ENCODE results near the gene TRPC4AP.

The TRPC4AP gene

DNA sequence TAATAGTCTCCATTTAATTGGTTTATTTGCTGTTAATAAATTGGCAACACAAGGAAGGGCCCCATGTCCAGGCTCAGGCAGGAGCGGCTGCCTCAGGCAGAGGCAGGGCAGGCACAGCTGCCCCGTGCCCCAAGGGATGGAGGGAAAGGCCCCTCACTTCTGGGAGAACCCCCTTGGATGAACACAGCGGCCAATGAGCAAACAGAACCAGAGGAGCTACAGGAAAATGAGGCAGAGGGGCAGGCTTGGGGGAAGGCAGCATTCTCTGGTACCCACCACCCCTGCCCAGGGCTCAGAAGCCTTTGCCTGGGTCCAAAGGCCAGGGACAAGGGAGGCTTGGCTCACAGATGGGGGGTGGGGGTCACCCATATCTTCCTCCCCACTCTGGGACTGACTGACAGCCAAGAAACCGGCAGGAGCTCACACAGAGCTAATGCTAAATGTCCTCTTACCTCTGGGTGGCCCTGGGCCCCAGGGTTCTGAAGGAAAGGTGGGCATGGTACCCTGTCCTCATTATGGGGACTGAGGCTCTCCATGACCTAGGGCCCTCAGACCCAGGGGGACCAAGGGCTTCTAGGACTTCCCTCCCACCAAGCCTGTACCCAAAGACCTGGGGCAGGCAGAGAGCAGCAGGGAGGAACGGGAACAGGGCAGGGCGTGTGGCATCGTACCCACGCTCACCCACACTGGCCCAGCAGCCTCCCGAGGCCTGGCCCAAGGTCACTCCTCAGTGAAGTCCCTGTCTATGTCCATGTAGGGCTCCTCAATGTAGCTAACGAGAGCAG lies 90.0 kb downstream of the TRPC4AP start:
- DNase-seq (ENCODE audit: low read depth, low spot score) = no peak

DNA sequence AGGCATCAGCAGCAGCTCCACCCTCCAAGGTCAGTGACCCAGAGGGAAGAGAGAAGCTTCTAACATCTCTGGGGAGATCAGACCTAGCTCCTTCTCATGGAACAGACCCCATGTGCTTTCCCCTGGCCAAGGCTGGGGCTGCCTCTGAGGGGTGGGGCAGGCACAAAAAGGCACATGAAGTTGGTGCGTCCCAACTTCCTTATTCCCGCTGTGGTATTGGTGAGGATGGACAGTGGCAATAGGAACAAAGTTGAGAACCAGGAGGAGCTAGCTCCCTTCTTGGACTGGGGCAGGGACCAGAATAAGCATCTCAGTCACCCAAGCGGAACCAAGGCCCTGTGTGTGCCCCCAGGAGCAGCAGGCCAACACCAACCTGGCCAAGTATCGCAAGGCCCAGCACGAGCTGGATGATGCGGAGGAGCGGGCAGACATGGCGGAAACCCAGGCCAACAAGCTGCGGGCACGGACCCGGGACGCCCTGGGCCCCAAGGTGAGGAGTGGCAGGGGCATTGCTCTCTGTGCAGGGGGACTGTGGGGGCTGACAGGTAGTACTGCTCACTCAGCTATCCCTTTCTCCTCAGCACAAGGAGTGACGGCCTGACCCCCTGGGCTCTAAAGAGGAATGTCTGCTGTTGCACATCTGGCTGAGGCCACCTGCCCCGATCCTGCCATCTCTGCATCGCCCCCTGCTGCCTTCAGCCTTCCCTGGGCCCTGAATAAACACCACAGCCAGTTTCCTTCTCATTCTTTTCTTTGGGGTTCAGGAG lies 90.8 kb downstream of the TRPC4AP start:
- DNase-seq (ENCODE audit: low read depth, low spot score) = no peak

GRCh38 chr20:35000922-35001595 lies 91.5 kb downstream of the TRPC4AP start:
- DNase-seq (ENCODE audit: low read depth, low spot score) = no peak

DNA sequence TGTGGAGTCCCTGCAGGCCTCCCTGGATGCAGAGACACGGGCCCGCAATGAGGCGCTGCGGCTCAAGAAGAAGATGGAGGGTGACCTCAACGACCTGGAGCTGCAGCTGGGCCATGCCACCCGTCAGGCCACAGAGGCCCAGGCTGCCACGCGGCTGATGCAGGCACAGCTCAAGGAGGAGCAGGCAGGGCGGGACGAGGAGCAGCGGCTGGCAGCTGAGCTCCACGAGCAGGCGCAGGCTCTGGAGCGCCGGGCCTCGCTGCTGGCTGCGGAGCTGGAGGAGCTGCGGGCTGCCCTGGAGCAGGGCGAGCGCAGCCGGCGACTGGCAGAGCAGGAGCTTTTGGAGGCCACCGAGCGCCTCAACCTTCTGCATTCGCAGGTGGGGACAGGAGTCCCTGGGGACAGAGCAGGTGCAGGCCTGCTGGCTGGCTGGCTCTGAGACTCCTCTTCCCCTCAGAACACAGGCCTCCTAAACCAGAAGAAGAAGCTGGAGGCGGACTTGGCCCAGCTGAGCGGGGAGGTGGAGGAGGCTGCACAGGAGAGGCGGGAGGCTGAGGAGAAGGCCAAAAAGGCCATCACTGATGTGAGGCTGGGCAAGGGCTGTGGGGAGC lies 92.2 kb downstream of the TRPC4AP start:
- DNase-seq (ENCODE audit: low read depth, low spot score) = no peak

- no peak for DNase-seq (ENCODE audit: low read depth, low spot score)
Measured at GRCh38 chr20:34999782-35000181, 92.8 kb downstream of the TRPC4AP start.

- no peak for DNase-seq (ENCODE audit: low read depth, low spot score)
Measured at GRCh38 chr20:34999021-34999451, 93.6 kb downstream of the TRPC4AP start.

DNA sequence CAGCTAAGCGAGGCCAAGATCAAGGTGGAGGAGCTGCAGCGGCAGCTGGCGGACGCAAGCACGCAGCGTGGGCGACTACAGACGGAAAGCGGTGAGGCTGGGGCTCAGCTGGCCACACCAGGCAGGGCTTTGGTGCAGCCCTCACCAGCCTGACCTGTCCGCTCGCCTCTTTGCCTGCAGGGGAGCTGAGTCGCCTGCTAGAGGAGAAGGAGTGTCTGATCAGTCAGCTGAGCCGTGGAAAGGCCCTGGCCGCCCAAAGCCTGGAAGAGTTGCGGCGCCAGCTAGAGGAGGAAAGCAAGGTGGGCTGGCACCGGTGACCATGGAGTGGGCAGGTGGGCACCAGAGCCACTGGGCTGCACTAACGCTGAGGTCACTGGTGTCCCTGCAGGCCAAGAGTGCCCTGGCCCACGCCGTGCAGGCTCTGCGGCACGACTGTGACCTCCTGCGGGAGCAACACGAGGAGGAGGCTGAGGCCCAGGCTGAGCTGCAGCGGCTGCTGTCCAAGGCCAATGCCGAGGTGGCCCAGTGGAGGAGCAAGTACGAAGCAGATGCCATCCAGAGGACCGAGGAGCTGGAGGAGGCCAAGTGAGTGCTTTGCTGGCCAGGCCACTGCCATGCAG lies 94.2 kb downstream of the TRPC4AP start:
- DNase-seq (ENCODE audit: low read depth, low spot score) = no peak

DNA sequence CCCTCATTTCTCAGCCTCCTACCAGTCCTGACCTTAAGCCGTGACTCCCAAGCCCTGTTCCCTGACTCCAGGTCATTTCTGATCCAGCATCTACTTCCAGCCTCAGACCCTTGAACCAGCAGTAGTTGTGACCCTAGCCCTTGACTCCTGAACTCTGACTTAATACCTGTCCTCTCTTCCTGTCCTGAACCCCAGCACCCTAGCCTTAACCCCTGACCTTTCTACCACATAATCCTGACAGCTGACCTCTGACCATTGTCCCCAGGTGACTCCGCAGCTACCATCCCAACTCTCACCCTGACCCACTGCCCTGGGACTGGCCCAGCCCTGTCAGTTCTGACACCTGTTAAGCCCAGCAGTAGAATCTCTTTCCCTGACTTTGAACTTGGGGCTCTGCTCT lies 94.8 kb downstream of the TRPC4AP start:
- DNase-seq (ENCODE audit: low read depth, low spot score) = no peak

DNA sequence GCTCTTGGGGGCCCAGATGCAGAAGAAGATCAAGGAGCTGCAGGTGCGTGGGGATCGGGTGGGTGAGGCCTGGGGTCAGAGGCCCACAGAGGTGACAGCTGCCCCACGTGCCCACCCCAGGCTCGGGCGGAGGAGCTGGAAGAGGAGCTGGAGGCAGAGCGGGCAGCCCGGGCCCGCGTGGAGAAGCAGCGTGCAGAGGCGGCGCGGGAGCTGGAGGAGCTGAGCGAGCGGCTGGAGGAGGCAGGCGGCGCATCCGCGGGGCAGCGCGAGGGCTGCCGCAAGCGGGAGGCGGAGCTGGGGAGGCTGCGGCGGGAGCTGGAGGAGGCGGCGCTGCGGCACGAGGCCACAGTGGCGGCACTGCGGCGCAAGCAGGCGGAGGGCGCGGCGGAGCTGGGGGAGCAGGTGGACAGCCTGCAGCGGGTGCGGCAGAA lies 95.5 kb downstream of the TRPC4AP start:
- peak; percentile 62 for DNase-seq (ENCODE audit: low read depth, low spot score)

- DNase-seq (ENCODE audit: low read depth, low spot score) = no peak
Measured at GRCh38 chr20:34996243-34997028, 96.2 kb downstream of the TRPC4AP start.

DNA sequence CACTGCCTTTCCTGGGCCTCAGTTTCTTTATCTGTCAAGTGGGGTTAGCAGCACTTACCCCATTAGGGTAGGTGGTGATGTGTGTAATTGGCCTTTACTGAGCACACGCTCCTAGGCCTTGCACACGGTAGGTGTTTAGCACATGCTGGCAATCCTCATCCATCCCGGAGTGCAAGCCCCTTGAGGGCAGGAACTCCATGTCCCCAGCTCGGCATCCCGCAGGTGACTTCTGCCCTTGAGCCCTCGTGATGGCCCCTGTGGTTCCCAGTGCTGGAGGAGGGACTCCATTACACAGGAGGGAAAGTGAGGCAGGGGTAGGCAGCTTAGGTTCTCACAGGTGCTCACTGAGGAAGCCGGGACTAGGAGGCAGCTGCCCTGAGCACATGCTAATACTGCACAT lies 96.9 kb downstream of the TRPC4AP start:
- DNase-seq (ENCODE audit: low read depth, low spot score) = no peak

DNA sequence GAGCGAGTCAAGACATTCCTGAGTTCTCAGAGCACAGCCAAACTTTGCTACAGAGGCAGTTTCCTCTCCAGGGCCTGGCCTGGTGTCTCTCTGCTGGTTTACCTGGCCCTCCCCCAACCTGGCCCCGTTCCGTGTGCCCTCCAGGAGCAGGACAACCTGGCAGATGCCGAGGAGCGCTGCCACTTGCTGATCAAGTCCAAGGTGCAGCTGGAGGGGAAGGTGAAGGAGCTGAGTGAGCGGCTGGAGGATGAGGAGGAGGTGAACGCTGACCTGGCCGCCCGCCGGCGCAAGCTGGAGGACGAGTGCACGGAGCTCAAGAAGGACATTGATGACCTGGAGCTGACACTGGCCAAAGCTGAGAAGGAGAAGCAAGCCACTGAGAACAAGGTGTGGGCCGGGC lies 97.4 kb downstream of the TRPC4AP start:
- DNase-seq (ENCODE audit: low read depth, low spot score) = no peak

- no peak for DNase-seq (ENCODE audit: low read depth, low spot score)
Measured at GRCh38 chr20:34994509-34995131, 98.0 kb downstream of the TRPC4AP start.

GRCh38 chr20:34993941-34994508 lies 98.6 kb downstream of the TRPC4AP start:
- DNase-seq (ENCODE audit: low read depth, low spot score) = no peak

- DNase-seq (ENCODE audit: low read depth, low spot score) = no peak
Measured at GRCh38 chr20:34992751-34993417, 99.7 kb downstream of the TRPC4AP start.

- no peak for DNase-seq (ENCODE audit: low read depth, low spot score)
Measured at GRCh38 chr20:34990661-34991214, 101.9 kb downstream of the TRPC4AP start.

DNA sequence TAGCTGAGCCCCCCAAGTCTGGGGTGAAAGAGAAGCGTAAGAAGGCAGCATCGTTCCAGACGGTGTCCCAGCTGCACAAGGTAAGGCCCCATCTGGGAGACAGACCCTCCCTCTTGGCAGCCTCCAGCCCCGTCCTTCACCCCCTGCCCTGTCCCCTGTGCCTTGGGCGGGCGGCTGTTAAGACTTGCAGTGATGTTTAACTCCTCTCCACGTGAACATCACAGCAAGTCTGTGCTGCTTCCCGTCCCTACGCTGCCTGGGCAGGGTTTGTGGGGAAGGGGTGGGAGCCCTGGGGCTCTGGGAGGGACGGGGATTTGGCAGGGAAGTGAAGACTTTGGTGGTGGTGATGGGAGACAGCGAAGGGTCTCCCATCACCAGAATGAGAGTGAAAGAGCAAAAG lies 102.4 kb downstream of the TRPC4AP start:
- DNase-seq (ENCODE audit: low read depth, low spot score) = no peak

DNA sequence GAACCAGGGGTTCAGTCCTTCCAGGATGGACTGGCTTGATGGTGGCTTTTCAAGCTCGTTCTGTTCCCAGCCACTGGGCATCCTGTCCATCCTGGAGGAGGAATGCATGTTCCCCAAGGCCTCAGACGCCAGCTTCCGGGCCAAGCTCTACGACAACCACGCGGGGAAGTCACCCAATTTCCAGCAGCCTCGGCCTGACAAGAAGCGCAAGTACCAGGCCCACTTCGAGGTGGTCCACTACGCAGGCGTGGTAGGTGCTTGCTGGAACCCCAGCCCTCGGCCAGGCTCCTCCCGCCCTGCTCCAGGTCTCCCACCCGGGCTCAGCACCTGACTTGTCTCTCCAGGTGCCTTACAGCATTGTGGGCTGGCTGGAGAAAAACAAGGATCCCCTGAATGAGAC lies 102.9 kb downstream of the TRPC4AP start:
- DNase-seq (ENCODE audit: low read depth, low spot score) = no peak

- no peak for DNase-seq (ENCODE audit: low read depth, low spot score)
Measured at GRCh38 chr20:34989118-34989517, 103.5 kb downstream of the TRPC4AP start.

Measured in astrocyte of the hippocampus (primary cell).